Stomach (tissue), 9 donors: Measurements from ENCODE around the gene NRP1. TPM values are rescaled to one million over a fixed set of nuclear protein-coding genes. Genes with fewer than 3 reads are reported as not detected.

Experiments
- DNase-seq, 2 donors: peaks; one replicate each; pipeline versions ENCODE4 v3.0.0 to v3.0.0-alpha.2; 2013 to 2019
- H3K27ac ChIP-seq, 5 donors: fragments of 200-600 bp in 4 of 5; sonication (generic) in 4 of 5; one replicate each; pipeline ENCODE4 v1.5.1; 2013 to 2019; ENCODE audit warnings: mild to moderate bottlenecking in 1 of 5, moderate library complexity in 1 of 5
- H3K27me3 ChIP-seq, 3 donors: fragments of 200-600 bp; sonication (generic); one replicate each; pipeline ENCODE4 v1.5.1; 2017 to 2019; ENCODE audit warnings: mixed run types in 1 of 3
- H3K36me3 ChIP-seq, 4 donors: fragments of 200-600 bp; sonication (generic); 1 replicate in 3 of 4; 2 replicates in 1 of 4; pipeline ENCODE4 v1.5.1; 2016 to 2019
- H3K4me1 ChIP-seq, 4 donors: fragments of 200-600 bp; sonication (generic); one replicate each; pipeline ENCODE4 v1.5.1; 2016 to 2019
- H3K4me3 ChIP-seq, 4 donors: fragments of 200-600 bp; sonication (generic) in 3 of 4; one replicate each; pipeline ENCODE4 v1.5.1; 2016 to 2019; ENCODE audit warnings: mild to moderate bottlenecking in 1 of 4
- H3K9me3 ChIP-seq, 4 donors: fragments of 200-600 bp; sonication (generic); one replicate each; pipeline ENCODE4 v1.5.1; 2016 to 2019
- EP300 ChIP-seq: sonication (generic); formaldehyde crosslinking; IDR thresholded peaks from one replicate; pipeline ENCODE4 v1.6.1; 2017; ENCODE audit warnings: antibody characterized with exemption
- POLR2A ChIP-seq, 4 donors: fragments of 450-650 bp; IDR thresholded peaks; one replicate each; pipeline ENCODE4 v1.6.1; 2016; ENCODE audit warnings: antibody characterized with exemption in 4 of 4, control low read depth in 2 of 4, mild to moderate bottlenecking in 1 of 4, moderate library complexity in 1 of 4
- POLR2AphosphoS5 ChIP-seq, 3 donors: sonication (generic); formaldehyde crosslinking; IDR thresholded peaks; one replicate each; pipeline ENCODE4 v1.6.1; 2016; ENCODE audit warnings: antibody characterized with exemption in 3 of 3
- WGBS, 5 donors: extraction: QIAGEN DNeasy Blood & Tissue Kit in 3 of 5; methylation state at CpG; one replicate each; pipeline versions ENCODE4 v1.1.5 to v1.1.7; 2013 to 2018; 5-methylcytosine and 5-hydroxymethylcytosine counted together
- intact Hi-C: fragments of 100-400 bp; cut with DNase I; formaldehyde crosslinking; loops from one replicate; pipeline ENCODE4 v1.15.1; 2023; ENCODE audit warnings: low total_unique reads
- polyA plus RNA-seq, 3 donors: library from polyadenylated mRNA; stranded (reverse); fragments of 200-250 nt; gene quantifications; one replicate each; pipeline ENCODE4 v1.2.3, GENCODE V29; 2013
- total RNA-seq, 5 donors: library from RNA; depleted of rRNA; stranded (reverse); fragments of >200 nt; gene quantifications; one replicate each; pipeline versions ENCODE4 v1.1.0 to v1.2.3, GENCODE V29; 2014 to 2016
- TF ChIP-seq, protein P1 (sequence below), 7 experiments: fragments of 450-650 bp in 4 of 7; fragments of 200-600 bp in 3 of 7; sonication (generic) in 3 of 7; IDR thresholded peaks; one replicate each; pipeline ENCODE4 v1.5.1; 2016 to 2019; ENCODE audit warnings: antibody characterized with exemption in 7 of 7, control low read depth in 2 of 7, mild to moderate bottlenecking in 1 of 7
- donor health status: healthy with polysubstance abuse.
- donor health status: Bipolar disorder and iron deficiency.
- donor health status: healthy.

Gene NRP1
- total and polyA plus RNA-seq, 8 donors = 4.6 to 94.7 (median 13.0) TPM

DNA sequence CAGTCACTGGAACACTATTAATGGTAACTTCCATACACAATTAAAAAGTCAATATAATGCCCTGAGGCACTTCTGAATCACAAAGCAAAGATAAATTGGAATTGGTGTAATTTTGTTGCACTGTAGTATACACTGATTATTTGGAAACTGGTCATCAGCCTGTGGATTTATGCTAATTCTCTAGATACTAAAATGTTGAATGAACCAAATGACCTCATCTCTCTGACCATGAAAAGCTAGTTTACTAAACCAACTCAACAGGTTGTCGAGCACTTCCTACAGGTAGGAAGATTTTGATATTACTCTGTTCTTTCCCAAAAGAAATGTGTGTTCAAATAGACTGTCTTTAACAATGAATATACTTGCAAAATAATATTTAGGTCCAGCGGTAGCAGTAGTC is 5.3 kb downstream of the NRP1 start:
- intact Hi-C loops = loop anchor here (10.0 kb wide), 1 partner anchor 1316 kb away; no protein-coding TSS in a partner anchor
- 83 to 88% (median 85%) methylated on average over 2 of the region's 2 CpGs for WGBS, 5 donors
- peaks cover 6 to 79% (median 33%) of the 10 kb centered on the region in 4 donors for H3K4me1 ChIP-seq
- TF ChIP-seq EP300 = no peak
- TF ChIP-seq POLR2AphosphoS5 (IDR thresholded peaks at IDR 0.05) = no peak
- TF ChIP-seq POLR2A (IDR thresholded peaks at IDR 0.05) = no peak
- TF ChIP-seq, protein P1, sequence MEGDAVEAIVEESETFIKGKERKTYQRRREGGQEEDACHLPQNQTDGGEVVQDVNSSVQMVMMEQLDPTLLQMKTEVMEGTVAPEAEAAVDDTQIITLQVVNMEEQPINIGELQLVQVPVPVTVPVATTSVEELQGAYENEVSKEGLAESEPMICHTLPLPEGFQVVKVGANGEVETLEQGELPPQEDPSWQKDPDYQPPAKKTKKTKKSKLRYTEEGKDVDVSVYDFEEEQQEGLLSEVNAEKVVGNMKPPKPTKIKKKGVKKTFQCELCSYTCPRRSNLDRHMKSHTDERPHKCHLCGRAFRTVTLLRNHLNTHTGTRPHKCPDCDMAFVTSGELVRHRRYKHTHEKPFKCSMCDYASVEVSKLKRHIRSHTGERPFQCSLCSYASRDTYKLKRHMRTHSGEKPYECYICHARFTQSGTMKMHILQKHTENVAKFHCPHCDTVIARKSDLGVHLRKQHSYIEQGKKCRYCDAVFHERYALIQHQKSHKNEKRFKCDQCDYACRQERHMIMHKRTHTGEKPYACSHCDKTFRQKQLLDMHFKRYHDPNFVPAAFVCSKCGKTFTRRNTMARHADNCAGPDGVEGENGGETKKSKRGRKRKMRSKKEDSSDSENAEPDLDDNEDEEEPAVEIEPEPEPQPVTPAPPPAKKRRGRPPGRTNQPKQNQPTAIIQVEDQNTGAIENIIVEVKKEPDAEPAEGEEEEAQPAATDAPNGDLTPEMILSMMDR (IDR thresholded peaks at IDR 0.05) = no peak
- DNase-seq = no peak
- H3K36me3 ChIP-seq = peaks cover 4 to 13% (median 6%) of the 10 kb centered on the region in 4 donors
- H3K27ac ChIP-seq = no peak overlapping the region
- H3K4me3 ChIP-seq = peak overlapping the region in 1 of 4 donors; percentile 71
- H3K27me3 ChIP-seq = no peaks in the 10 kb centered on the region
- no peaks in the 10 kb centered on the region for H3K9me3 ChIP-seq

DNA sequence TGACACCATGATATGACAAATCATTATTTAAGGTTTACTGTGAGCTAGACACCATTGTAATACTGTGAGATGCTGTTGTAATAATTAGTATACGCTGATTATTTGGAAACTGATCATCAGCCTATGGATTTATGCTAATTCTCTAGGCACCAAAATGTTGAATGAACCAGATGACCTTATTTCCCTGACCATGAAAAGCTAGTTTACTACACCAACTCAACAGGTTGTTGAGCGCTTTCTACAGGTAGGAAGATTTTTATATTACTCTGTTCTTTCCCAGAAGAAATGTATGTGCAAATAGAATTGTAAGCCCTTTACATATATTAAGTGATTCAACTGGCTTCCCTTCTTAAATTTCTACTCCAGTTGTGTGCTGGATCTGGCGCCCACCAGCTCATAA is 6.2 kb downstream of the NRP1 start:
- Histone ChIP-seq H3K27ac (no peak overlapping the region), H3K4me3 (no peak overlapping the region), H3K9me3 (no peaks in the 10 kb centered on the region), H3K36me3 (peaks cover 4 to 13% (median 6%) of the 10 kb centered on the region in 4 donors), H3K4me1 (peaks cover 6 to 79% (median 28%) of the 10 kb centered on the region in 4 donors), H3K27me3 (no peaks in the 10 kb centered on the region)
- WGBS, 5 donors = 94 to 95% (median 95%) methylated on average over 3 of the region's 3 CpGs
- intact Hi-C loops = loop anchor here (10.0 kb wide), 1 partner anchor 1317 kb away; no protein-coding TSS in a partner anchor
- TF ChIP-seq EP300 (no peak), POLR2A (IDR thresholded peaks at IDR 0.05) (no peak), POLR2AphosphoS5 (IDR thresholded peaks at IDR 0.05) (no peak)
- TF ChIP-seq, protein P1 (IDR thresholded peaks at IDR 0.05) = no peak
- DNase-seq = no peak

DNA sequence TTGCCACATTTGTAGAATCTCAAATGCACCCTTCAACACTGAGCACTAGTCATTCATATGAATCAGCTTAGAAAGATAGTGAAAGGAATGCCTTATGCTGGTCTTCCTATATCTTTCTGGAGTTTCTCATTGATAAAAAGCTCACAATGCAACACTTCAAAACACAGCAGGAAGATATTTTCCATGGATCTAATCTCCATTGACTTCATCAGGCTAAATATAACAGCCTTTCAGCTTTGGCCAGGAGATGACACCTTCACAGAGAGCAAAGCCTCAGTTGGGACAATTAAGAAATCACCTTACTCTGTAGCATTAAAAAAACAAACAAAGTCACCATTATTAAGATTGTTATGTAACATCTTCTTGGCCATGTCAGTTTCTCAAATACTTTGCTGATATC is 6.7 kb downstream of the NRP1 start:
- Histone ChIP-seq H3K36me3 (peaks cover 4 to 13% (median 6%) of the 10 kb centered on the region in 4 donors), H3K4me3 (no peak overlapping the region), H3K9me3 (no peaks in the 10 kb centered on the region), H3K27me3 (no peaks in the 10 kb centered on the region), H3K27ac (no peak overlapping the region), H3K4me1 (peaks cover 6 to 78% (median 26%) of the 10 kb centered on the region in 4 donors)
- intact Hi-C loops = loop anchor here (10.0 kb wide), 1 partner anchor 1317 kb away; no protein-coding TSS in a partner anchor
- DNase-seq = no peak
- no peak for TF ChIP-seq EP300
- no peak for TF ChIP-seq POLR2A (IDR thresholded peaks at IDR 0.05)
- TF ChIP-seq, protein P1 (IDR thresholded peaks at IDR 0.05) = no peak
- TF ChIP-seq POLR2AphosphoS5 (IDR thresholded peaks at IDR 0.05) = no peak

DNA sequence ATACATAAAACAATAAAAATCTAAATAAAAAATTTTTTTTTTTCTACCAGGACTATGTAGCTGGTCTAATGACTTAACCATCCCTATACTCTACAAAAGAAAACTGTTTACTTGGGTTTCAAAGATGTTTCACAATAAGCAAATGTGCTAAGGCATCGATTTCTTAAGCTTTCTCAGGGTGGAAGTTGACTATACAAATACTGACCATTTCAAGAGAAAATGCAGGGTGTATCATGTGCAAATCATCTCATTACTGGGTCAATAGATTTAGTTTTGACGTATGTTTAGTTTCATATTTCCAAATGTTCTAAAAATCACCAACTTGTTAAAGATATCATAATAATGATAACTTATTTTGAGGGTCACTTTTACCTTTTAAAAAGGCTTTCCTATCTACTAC is 7.5 kb downstream of the NRP1 start:
- H3K27ac ChIP-seq = no peak overlapping the region
- DNase-seq = no peak
- no peak overlapping the region for H3K4me3 ChIP-seq
- intact Hi-C loops = loop anchor here (10.0 kb wide), 1 partner anchor 1318 kb away; no protein-coding TSS in a partner anchor
- H3K36me3 ChIP-seq = peaks cover 4 to 13% (median 6%) of the 10 kb centered on the region in 4 donors
- TF ChIP-seq EP300 (no peak), POLR2AphosphoS5 (IDR thresholded peaks at IDR 0.05) (no peak), POLR2A (IDR thresholded peaks at IDR 0.05) (no peak)
- TF ChIP-seq, protein P1 (IDR thresholded peaks at IDR 0.05) = no peak
- H3K9me3 ChIP-seq = no peaks in the 10 kb centered on the region
- H3K27me3 ChIP-seq = no peaks in the 10 kb centered on the region
- H3K4me1 ChIP-seq = peaks cover 6 to 70% (median 22%) of the 10 kb centered on the region in 4 donors
- 51 to 65% (median 55%) methylated on average over 2 of the region's 2 CpGs for WGBS, 5 donors
